Dendritic cell treated with granulocyte-macrophage colony-stimulating factor and Interleukin-4, amounts not matched to agents 40 ng/mL and 50 ng/mL, for 4 days (primary cell): ENCODE results near the gene GMPR2.

ENCODE experiments used
- H3K27ac Mint-ChIP-seq: one replicate; pipeline ENCODE4 v1.8.0; 2022; ENCODE audit warnings: mild to moderate bottlenecking, mixed read lengths
- H3K27me3 Mint-ChIP-seq: one replicate; pipeline ENCODE4 v1.8.0; 2022; ENCODE audit warnings: mild to moderate bottlenecking, mixed read lengths
- H3K36me3 Mint-ChIP-seq: one replicate; pipeline ENCODE4 v1.8.0; 2022; ENCODE audit warnings: low read depth, mixed read lengths
- H3K4me1 Mint-ChIP-seq: one replicate; pipeline ENCODE4 v1.8.0; 2022; ENCODE audit warnings: low read depth, mixed read lengths
- H3K4me3 Mint-ChIP-seq: one replicate; pipeline ENCODE4 v1.8.0; 2022; ENCODE audit warnings: mild to moderate bottlenecking, moderate library complexity, mixed read lengths
- H3K9me3 Mint-ChIP-seq: one replicate; pipeline ENCODE4 v1.8.0; 2022; ENCODE audit warnings: mixed read lengths
- intact Hi-C: fragments of 100-400 bp; cut with micrococcal nuclease; formaldehyde crosslinking; loops from one replicate; pipeline ENCODE4 v1.15.0; 2022

Gene GMPR2

DNA sequence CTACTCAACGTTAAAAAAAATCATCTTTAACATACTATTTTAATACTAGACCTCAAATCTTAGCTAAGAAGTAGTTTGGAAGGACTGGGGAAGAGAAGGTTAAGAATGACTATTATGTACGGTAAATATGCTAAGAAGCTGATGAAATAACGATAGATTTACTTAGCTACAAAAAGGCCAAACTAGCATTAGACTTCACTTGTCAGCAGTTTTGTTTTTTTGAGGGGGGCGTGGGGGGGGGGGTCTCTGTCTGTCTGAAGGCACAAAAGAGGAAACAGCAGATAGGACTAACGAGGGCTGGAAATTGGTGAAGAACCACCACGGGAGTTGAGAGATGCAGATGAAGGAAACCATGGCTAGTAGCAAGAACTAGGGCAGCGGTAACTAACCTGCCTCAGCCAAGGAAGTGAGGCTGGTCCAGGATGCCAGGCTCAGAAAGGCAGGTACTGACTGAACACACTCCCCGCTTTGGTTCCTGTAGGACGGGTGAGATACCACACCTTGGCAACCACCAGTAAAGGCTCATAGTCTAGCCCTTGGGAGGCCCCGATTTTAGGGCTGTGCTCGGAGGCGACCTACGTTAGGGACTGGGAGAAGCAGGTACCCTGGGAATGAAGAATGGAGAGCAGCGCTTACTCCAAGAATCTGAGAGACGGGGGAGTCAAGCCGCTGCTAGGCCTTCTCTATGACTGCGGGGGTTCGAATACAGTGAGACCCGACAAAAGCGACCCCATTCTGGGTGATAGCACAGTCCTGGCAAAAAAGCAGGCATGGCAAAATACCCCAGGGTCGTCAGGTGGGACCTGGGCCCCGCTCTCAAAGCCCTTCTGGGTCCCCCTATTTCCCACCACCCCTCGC lies 1.2 kb upstream of the GMPR2 start:
- Mint-ChIP-seq H3K4me1 (peaks cover 62% of the 10 kb centered on the region), H3K9me3 (no peaks in the 10 kb centered on the region), H3K4me3 (peak overlapping the region; percentile 92), H3K27ac (peak overlapping the region; percentile 88), H3K36me3 (peaks cover 59% of the 10 kb centered on the region), H3K27me3 (no peaks in the 10 kb centered on the region)
- intact Hi-C loops, result loop anchor here (1.0 to 2.0 kb wide), 4 partner anchors 11 to 85 kb away; partner anchors contain the start of genes IPO4, MDP1, PSME2 and RNF31

DNA sequence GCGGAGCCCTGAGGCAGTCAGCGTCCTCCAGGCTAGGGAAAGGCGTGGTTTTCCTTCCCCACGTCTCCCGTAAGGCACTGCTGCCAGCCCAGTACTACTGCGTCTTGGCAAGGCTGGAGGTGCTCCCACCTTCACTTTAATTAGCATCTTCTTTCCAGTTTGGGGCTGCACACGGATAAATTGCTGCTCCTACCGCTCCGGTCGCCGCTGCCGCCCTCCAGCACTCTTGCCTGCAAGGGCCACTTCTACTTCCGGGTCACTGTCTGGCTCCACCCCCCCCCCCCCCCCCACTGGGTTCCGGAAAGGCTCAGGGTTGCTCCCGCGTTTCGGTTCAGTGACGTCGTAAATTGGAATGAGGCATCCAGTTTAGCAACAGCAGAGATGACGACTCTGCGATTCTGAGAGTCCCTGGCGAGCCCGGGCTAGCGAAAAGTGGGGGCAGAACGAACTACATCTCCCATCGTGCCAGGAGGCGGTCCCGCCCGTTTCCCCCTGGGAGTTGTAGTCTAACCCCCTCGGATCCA lies 546 bp upstream of the GMPR2 start, which contains the start of gene NEDD8:
TSS of gene NEDD8 (minus strand) at position 247 of the 524 bp plus-strand sequence. CDS start at position 147, 100 bp downstream.
- Mint-ChIP-seq H3K36me3 (peaks cover 63% of the 10 kb centered on the region), H3K4me1 (peaks cover 66% of the 10 kb centered on the region), H3K4me3 (peak within 1 kb of the TSS; percentile 92), H3K9me3 (no peaks in the 10 kb centered on the region), H3K27me3 (no peaks in the 10 kb centered on the region), H3K27ac (peak within 1 kb of the TSS; percentile 88)
- intact Hi-C loops, result loop anchor here (1.0 to 2.0 kb wide), 4 partner anchors 10 to 85 kb away; partner anchors contain the start of genes IPO4, MDP1, PSME2 and RNF31

- Mint-ChIP-seq H3K27ac (peak overlapping the region; percentile 88), H3K4me1 (peaks cover 70% of the 10 kb centered on the region), H3K27me3 (no peaks in the 10 kb centered on the region), H3K4me3 (peak overlapping the region; percentile 92), H3K36me3 (peaks cover 63% of the 10 kb centered on the region), H3K9me3 (no peaks in the 10 kb centered on the region)
- intact Hi-C loops, result loop anchor here (2.0 kb wide), 1 partner anchor 87 kb away; the partner anchor contains the start of genes PSME2 and RNF31
These were observed 773 bp downstream of the GMPR2 start for GRCh38 chr14:24233538-24233866.

GRCh38 chr14:24234095-24235005 lies 1.6 kb downstream of the GMPR2 start:
- Mint-ChIP-seq H3K4me1 (peaks cover 74% of the 10 kb centered on the region), H3K4me3 (no peak overlapping the region), H3K27me3 (no peaks in the 10 kb centered on the region), H3K27ac (no peak overlapping the region), H3K36me3 (peaks cover 69% of the 10 kb centered on the region), H3K9me3 (no peaks in the 10 kb centered on the region)
- intact Hi-C loops, result no loop called here

GRCh38 chr14:24235804-24236688 lies 3.3 kb downstream of the GMPR2 start:
- Mint-ChIP-seq H3K4me1 (peaks cover 84% of the 10 kb centered on the region), H3K27ac (no peak overlapping the region), H3K9me3 (no peaks in the 10 kb centered on the region), H3K36me3 (peaks cover 81% of the 10 kb centered on the region), H3K27me3 (no peaks in the 10 kb centered on the region), H3K4me3 (no peak overlapping the region)
- intact Hi-C loops, result no loop called here

GRCh38 chr14:24236689-24237462 lies 4.1 kb downstream of the GMPR2 start:
- Mint-ChIP-seq H3K9me3 (no peaks in the 10 kb centered on the region), H3K27ac (no peak overlapping the region), H3K27me3 (no peaks in the 10 kb centered on the region), H3K36me3 (peaks cover 82% of the 10 kb centered on the region), H3K4me1 (peaks cover 82% of the 10 kb centered on the region), H3K4me3 (no peak overlapping the region)
- intact Hi-C loops, result no loop called here

DNA sequence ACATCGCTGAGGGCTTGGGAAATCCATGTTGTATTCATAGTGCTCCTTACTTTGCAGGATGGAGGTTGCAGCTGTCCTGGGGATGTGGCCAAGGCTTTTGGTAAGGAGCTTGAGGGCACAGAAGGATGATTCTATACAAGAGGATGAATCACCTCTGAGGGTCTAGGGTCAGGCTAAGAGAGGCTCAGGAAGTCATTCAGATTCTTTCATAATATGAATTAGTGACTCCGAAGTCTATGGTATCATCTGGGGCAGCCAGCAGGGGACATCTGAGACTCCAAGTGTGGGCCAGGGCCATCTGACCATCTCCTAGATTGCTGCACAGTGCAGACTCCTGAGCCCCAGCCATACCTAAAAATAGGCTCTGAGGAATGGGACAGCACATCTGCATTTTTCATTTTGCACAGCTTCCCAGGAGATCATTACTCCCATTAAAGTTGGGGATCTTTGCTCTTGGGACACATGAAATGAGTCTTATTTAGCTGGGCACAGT lies 4.8 kb downstream of the GMPR2 start:
- Mint-ChIP-seq H3K4me1 (peaks cover 85% of the 10 kb centered on the region), H3K27me3 (no peaks in the 10 kb centered on the region), H3K27ac (no peak overlapping the region), H3K36me3 (peaks cover 83% of the 10 kb centered on the region), H3K9me3 (no peaks in the 10 kb centered on the region), H3K4me3 (no peak overlapping the region)
- intact Hi-C loops, result no loop called here

DNA sequence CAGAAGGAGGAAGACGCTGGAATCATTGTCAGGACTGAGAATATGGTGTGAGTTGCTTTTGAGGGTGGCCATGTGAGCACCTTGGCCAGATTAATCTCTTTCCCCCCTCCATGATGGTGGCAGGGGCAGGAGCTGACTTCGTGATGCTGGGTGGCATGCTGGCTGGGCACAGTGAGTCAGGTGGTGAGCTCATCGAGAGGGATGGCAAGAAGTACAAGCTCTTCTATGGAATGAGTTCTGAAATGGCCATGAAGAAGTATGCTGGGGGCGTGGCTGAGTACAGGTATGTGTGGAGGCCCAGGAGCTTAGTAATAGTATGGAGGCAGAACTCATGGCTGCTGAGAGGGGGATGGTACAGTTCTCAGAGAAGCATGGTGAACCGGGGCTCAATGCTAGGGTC lies 5.4 kb downstream of the GMPR2 start:
- Mint-ChIP-seq H3K27ac (no peak overlapping the region), H3K27me3 (no peaks in the 10 kb centered on the region), H3K4me1 (peaks cover 90% of the 10 kb centered on the region), H3K9me3 (no peaks in the 10 kb centered on the region), H3K36me3 (peaks cover 89% of the 10 kb centered on the region), H3K4me3 (no peak overlapping the region)
- intact Hi-C loops, result no loop called here

GRCh38 chr14:24238527-24239037 lies 5.9 kb downstream of the GMPR2 start:
- Mint-ChIP-seq H3K4me3 (no peak overlapping the region), H3K9me3 (no peaks in the 10 kb centered on the region), H3K27ac (no peak overlapping the region), H3K4me1 (peaks cover 91% of the 10 kb centered on the region), H3K27me3 (no peaks in the 10 kb centered on the region), H3K36me3 (peaks cover 89% of the 10 kb centered on the region)
- intact Hi-C loops, result no loop called here

DNA sequence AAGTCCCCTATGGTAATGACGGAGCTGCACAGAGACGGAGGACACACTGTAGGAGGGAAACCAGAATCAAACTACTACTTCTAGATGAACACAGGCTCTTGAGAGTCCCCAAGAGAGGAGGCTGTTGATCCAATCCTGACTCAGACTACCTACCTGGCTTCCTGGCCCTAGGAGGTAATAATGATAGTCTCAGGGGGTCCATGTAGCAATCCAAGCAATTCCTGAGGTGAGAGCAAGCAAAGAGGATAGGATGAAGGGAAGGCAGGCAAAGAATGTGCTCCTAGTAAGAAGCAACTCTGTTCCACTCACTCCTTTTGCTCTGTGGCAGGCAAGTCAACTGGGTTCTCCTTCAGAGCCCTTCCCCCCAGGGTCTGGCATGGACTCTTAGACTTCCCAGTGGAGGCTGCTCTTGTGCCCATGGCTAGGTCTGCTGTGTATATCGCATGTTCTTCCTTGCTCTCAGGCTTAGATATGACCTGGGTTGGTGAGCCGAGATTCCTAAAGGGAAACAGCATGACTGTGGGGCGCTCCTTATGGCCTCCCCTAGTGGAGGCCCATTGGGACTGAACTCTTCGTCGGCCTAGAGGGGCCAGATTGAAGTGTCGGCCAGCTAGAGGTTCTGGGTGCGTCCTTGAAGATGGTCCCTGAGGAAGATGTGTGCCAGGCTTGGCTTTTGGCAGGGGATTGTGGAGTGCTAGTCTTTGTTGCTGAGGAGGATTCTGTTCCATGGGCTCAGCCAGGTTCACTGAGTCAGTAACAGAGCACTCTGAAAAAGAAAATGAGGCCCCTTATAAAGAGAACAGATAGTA lies 7.6 kb downstream of the GMPR2 start:
- peak overlapping the region; percentile 37 for H3K27ac Mint-ChIP-seq
- intact Hi-C loops, result no loop called here
- H3K4me1 Mint-ChIP-seq, result peaks cover 88% of the 10 kb centered on the region
- H3K4me3 Mint-ChIP-seq, result peak overlapping the region; percentile 37
- no peaks in the 10 kb centered on the region for H3K9me3 Mint-ChIP-seq
- H3K27me3 Mint-ChIP-seq, result no peaks in the 10 kb centered on the region
- H3K36me3 Mint-ChIP-seq, result peaks cover 76% of the 10 kb centered on the region

- intact Hi-C loops, result loop anchor here (1.0 to 2.0 kb wide), 4 partner anchors 10 to 189 kb away; partner anchors contain the start of genes GMPR2, MDP1, NEDD8 and RABGGTA
- H3K4me3 Mint-ChIP-seq, result peak overlapping the region; percentile 93
- peak overlapping the region; percentile 100 for H3K27ac Mint-ChIP-seq
These were observed 9.2 kb downstream of the GMPR2 start for GRCh38 chr14:24241829-24242443.

More at GRCh38 chr14:24241829-24242443, 9.2 kb downstream of the GMPR2 start:
- H3K36me3 Mint-ChIP-seq, result peaks cover 60% of the 10 kb centered on the region
- H3K4me1 Mint-ChIP-seq, result peaks cover 75% of the 10 kb centered on the region
- no peaks in the 10 kb centered on the region for H3K9me3 Mint-ChIP-seq
- H3K27me3 Mint-ChIP-seq, result no peaks in the 10 kb centered on the region
